Activated CD4-positive, alpha-beta memory T cell treated with anti-CD3 and anti-CD28 coated beads, Interleukin-2, amount 10 ng/mL, durations not matched to agents 7 days and 5 days (primary cell): ENCODE measurements around the gene RAB1A. TPM values are rescaled to one million over a fixed set of nuclear protein-coding genes. Genes with fewer than 3 reads are reported as not detected.

Experiments used
- CTCF ChIA-PET: fragments of 350-600 bp; sonication (Branson Sonifier 250); formaldehyde crosslinking; loops from one replicate; lab custom pipeline; 2021; ENCODE audit warnings: antibody characterized with exemption, inconsistent platforms; lab: Charles Lee
- POLR2A ChIA-PET: fragments of 350-600 bp; sonication (Branson Sonifier 250); formaldehyde crosslinking; loops from one replicate; lab custom pipeline; 2021; ENCODE audit warnings: antibody characterized with exemption; lab: Charles Lee
- DNase-seq: peaks from one replicate; pipeline ENCODE4 v3.0.0-alpha.2; 2020
- H3K27ac Mint-ChIP-seq: one replicate; pipeline ENCODE4 v1.8.0; 2021; ENCODE audit warnings: mild to moderate bottlenecking, mixed read lengths
- H3K27me3 Mint-ChIP-seq: one replicate; pipeline ENCODE4 v1.8.0; 2021; ENCODE audit warnings: mixed read lengths
- H3K36me3 Mint-ChIP-seq: one replicate; pipeline ENCODE4 v1.8.0; 2021; ENCODE audit warnings: low read depth, mixed read lengths
- H3K4me1 Mint-ChIP-seq: one replicate; pipeline ENCODE4 v1.8.0; 2021; ENCODE audit warnings: mixed read lengths
- H3K4me3 Mint-ChIP-seq: one replicate; pipeline ENCODE4 v1.8.0; 2021; ENCODE audit warnings: mild to moderate bottlenecking, mixed read lengths
- H3K9me3 Mint-ChIP-seq: one replicate; pipeline ENCODE4 v1.8.0; 2021; ENCODE audit warnings: mixed read lengths
- total RNA-seq, 2 experiments: library from RNA; stranded (reverse); gene quantifications; one replicate each; pipeline ENCODE4 v1.2.3, GENCODE V29; 2021

RAB1A gene
- total RNA-seq, 2 experiments from 2014 or later: 74.0 to 74.9 TPM

DNA sequence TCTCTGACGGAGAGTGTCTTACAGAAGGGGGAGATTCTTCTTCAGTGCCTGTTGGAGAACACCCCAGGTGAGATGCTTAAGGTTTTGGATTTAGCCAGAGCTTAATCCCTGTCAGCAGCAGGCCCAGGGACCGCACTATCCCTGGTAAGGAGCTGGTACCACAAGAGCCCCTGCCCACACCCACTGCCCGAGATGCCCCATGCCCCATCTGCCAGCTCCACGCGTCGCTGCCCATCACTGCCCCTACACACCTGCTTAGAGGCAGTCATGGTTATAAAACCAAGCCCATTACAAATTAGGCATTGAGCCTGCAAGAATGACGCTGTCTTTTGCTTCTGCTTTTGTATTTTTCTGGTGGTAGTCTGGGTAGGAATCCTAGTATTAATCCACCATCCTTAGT, 52.0 kb downstream of the RAB1A start:
- no peak for DNase-seq
- Mint-ChIP-seq H3K4me3 (no peak overlapping the region), H3K36me3 (peaks cover 32% of the 10 kb centered on the region), H3K27me3 (no peaks in the 10 kb centered on the region), H3K9me3 (no peaks in the 10 kb centered on the region), H3K4me1 (peaks cover under 1% of the 10 kb centered on the region), H3K27ac (no peak overlapping the region)
- POLR2A ChIA-PET: interaction anchor here (1.4 kb wide), 1 partner anchor 13 kb away, joined by 6 read pairs; no protein-coding TSS in a partner anchor
- CTCF ChIA-PET: no interaction called here

DNA sequence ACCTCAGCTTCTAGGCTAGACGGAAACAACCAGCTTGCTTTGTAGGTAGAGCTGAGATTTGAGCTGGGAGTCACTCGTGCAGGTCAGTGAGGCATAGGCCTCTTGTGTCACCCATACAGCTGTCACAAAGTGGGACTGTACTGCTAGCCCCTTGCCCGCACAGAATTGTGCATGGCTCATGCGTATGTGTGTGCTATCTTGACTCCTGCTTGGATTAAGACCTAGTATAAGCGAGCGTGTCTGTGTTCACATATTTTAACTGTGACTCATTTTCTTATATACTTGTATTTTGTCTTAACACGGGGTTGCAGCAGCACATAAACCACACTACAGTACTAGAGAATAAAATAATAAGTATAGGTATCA, 53.6 kb downstream of the RAB1A start:
- CTCF ChIA-PET: interaction anchor here (0.7 to 3.9 kb wide), 2 partner anchors 12 to 158 kb away, joined by 3 to 18 read pairs; no protein-coding TSS in a partner anchor
- Mint-ChIP-seq H3K36me3 (peaks cover 30% of the 10 kb centered on the region), H3K27me3 (no peaks in the 10 kb centered on the region), H3K4me1 (peaks cover 7% of the 10 kb centered on the region), H3K9me3 (no peaks in the 10 kb centered on the region), H3K4me3 (no peak overlapping the region), H3K27ac (no peak overlapping the region)
- DNase-seq: no peak
- POLR2A ChIA-PET: no interaction called here

- DNase-seq: no peak
- Mint-ChIP-seq H3K9me3 (no peaks in the 10 kb centered on the region), H3K27me3 (no peaks in the 10 kb centered on the region), H3K4me3 (no peak overlapping the region), H3K27ac (no peak overlapping the region), H3K36me3 (peaks cover 27% of the 10 kb centered on the region), H3K4me1 (peaks cover 7% of the 10 kb centered on the region)
- ChIA-PET CTCF (interaction anchor here (0.7 to 3.9 kb wide), 3 partner anchors 11 to 158 kb away, joined by 3 to 18 read pairs (median 3); partner anchors contain the start of gene RAB1A), POLR2A (no interaction called here)
These were observed 54.1 kb downstream of the RAB1A start for GRCh38 chr2:65075605-65076344.

- H3K27me3 Mint-ChIP-seq: no peaks in the 10 kb centered on the region
- no peak for DNase-seq
- ChIA-PET CTCF (interaction anchor here (0.9 to 3.9 kb wide), 3 partner anchors 10 to 498 kb away, joined by 3 to 18 read pairs (median 3); partner anchors contain the start of gene RAB1A), POLR2A (interaction anchor here (1.3 kb wide), 1 partner anchor 152 kb away, joined by 3 read pairs; the partner anchor contains the start of gene ACTR2)
- H3K4me3 Mint-ChIP-seq: no peak overlapping the region
- peaks cover 12% of the 10 kb centered on the region for H3K4me1 Mint-ChIP-seq
- no peaks in the 10 kb centered on the region for H3K9me3 Mint-ChIP-seq
- H3K27ac Mint-ChIP-seq: no peak overlapping the region
- H3K36me3 Mint-ChIP-seq: peaks cover 28% of the 10 kb centered on the region
These were observed 54.7 kb downstream of the RAB1A start for GRCh38 chr2:65075176-65075575.

DNA sequence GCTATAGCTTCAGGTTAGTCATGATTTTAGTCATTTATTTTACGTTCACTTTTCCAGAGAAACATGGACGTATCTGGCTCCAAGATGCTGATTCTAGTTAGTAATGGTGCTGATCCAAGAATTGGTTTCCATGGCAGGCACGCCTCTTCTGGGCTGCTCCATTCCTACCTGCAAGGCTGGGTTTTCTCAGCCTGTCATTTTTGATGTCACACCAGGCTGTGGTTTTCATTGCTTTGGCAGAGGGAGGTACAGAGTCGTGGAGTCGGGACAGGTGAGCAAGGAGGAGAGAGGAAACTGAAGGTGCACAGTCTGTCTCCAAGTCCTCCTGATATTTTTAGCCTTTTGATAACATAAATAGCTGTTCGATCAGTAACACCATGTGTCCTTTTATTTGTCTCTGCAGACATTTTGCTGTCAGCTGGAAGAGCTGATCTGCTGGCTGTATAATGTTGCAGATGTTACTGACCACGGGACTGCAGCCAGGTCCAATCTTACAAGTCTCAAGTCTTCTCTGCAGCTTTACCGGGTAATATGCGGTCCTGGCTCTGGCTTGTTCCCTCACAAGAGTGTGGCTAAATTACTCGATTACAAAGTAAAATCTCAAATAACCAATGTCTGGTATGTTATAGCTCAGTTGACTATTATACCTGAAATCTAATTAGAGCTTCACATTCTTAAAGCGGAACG, 55.9 kb downstream of the RAB1A start:
- POLR2A ChIA-PET: interaction anchor here (1.0 to 1.3 kb wide), 2 partner anchors 114 to 153 kb away, joined by 3 read pairs; partner anchors contain the start of gene ACTR2
- DNase-seq: no peak
- no peak overlapping the region for H3K27ac Mint-ChIP-seq

GRCh38 chr2:65072181-65072970, 57.5 kb downstream of the RAB1A start:
- Mint-ChIP-seq H3K27ac (no peak overlapping the region), H3K36me3 (peaks cover 25% of the 10 kb centered on the region), H3K4me1 (peaks cover 26% of the 10 kb centered on the region), H3K27me3 (no peaks in the 10 kb centered on the region), H3K9me3 (no peaks in the 10 kb centered on the region), H3K4me3 (no peak overlapping the region)
- POLR2A ChIA-PET: no interaction called here
- no peak for DNase-seq
- CTCF ChIA-PET: interaction anchor here (1.9 to 3.9 kb wide), 3 partner anchors 8 to 97 kb away, joined by 4 to 18 read pairs (median 8); no protein-coding TSS in a partner anchor

More for the DNA sequence above, 55.9 kb downstream of the RAB1A start:
- CTCF ChIA-PET: interaction anchor here (0.6 to 3.9 kb wide), 6 partner anchors 9 to 212 kb away, joined by 3 to 18 read pairs (median 3); partner anchors contain the start of gene RAB1A
- Mint-ChIP-seq H3K36me3 (peaks cover 29% of the 10 kb centered on the region), H3K4me1 (peaks cover 14% of the 10 kb centered on the region), H3K9me3 (no peaks in the 10 kb centered on the region), H3K27me3 (no peaks in the 10 kb centered on the region), H3K4me3 (no peak overlapping the region)

GRCh38 chr2:65071499-65072180, 58.3 kb downstream of the RAB1A start:
- peaks cover 23% of the 10 kb centered on the region for H3K36me3 Mint-ChIP-seq
- H3K27me3 Mint-ChIP-seq: no peaks in the 10 kb centered on the region
- no peak for DNase-seq
- no peak overlapping the region for H3K27ac Mint-ChIP-seq
- ChIA-PET CTCF (interaction anchor here (0.7 to 2.2 kb wide), 3 partner anchors 87 to 99 kb away, joined by 4 to 8 read pairs (median 4); no protein-coding TSS in a partner anchor), POLR2A (interaction anchor here (1.1 to 1.8 kb wide), 3 partner anchors 12 to 58 kb away, joined by 3 to 7 read pairs (median 3); partner anchors contain the start of genes CEP68 and RAB1A)
- H3K4me3 Mint-ChIP-seq: no peak overlapping the region
- H3K4me1 Mint-ChIP-seq: peaks cover 27% of the 10 kb centered on the region
- no peaks in the 10 kb centered on the region for H3K9me3 Mint-ChIP-seq

GRCh38 chr2:65070856-65071255, 59.0 kb downstream of the RAB1A start:
- peaks cover 28% of the 10 kb centered on the region for H3K4me1 Mint-ChIP-seq

GRCh38 chr2:65070172-65070830, 59.6 kb downstream of the RAB1A start:
- Mint-ChIP-seq H3K36me3 (peaks cover 23% of the 10 kb centered on the region), H3K27ac (peak overlapping the region; percentile 44), H3K4me3 (no peak overlapping the region), H3K4me1 (peaks cover 32% of the 10 kb centered on the region), H3K9me3 (no peaks in the 10 kb centered on the region), H3K27me3 (no peaks in the 10 kb centered on the region)
- POLR2A ChIA-PET: interaction anchor here (0.9 to 3.4 kb wide), 6 partner anchors 15 to 157 kb away, joined by 3 to 13 read pairs (median 4); partner anchors contain the start of genes ACTR2, CEP68 and RAB1A
- CTCF ChIA-PET: interaction anchor here (1.0 to 4.1 kb wide), 3 partner anchors 88 to 116 kb away, joined by 3 to 15 read pairs (median 4); no protein-coding TSS in a partner anchor
- no peak for DNase-seq

More at GRCh38 chr2:65070856-65071255, 59.0 kb downstream of the RAB1A start:
- no peak overlapping the region for H3K4me3 Mint-ChIP-seq
- DNase-seq: no peak
- no peak overlapping the region for H3K27ac Mint-ChIP-seq
- H3K36me3 Mint-ChIP-seq: peaks cover 23% of the 10 kb centered on the region
- ChIA-PET POLR2A (interaction anchor here (0.9 to 1.8 kb wide), 5 partner anchors 11 to 157 kb away, joined by 3 to 7 read pairs (median 3); partner anchors contain the start of genes ACTR2, CEP68 and RAB1A), CTCF (interaction anchor here (0.7 to 4.1 kb wide), 4 partner anchors 88 to 100 kb away, joined by 4 to 15 read pairs (median 6); no protein-coding TSS in a partner anchor)
- no peaks in the 10 kb centered on the region for H3K27me3 Mint-ChIP-seq
- H3K9me3 Mint-ChIP-seq: no peaks in the 10 kb centered on the region

- CTCF ChIA-PET: interaction anchor here (1.0 to 4.1 kb wide), 2 partner anchors 100 to 117 kb away, joined by 3 to 15 read pairs; no protein-coding TSS in a partner anchor
- no peaks in the 10 kb centered on the region for H3K27me3 Mint-ChIP-seq
- peaks cover 40% of the 10 kb centered on the region for H3K4me1 Mint-ChIP-seq
- H3K4me3 Mint-ChIP-seq: no peak overlapping the region
- H3K36me3 Mint-ChIP-seq: peaks cover 23% of the 10 kb centered on the region
- POLR2A ChIA-PET: interaction anchor here (1.8 to 3.4 kb wide), 2 partner anchors 60 to 100 kb away, joined by 4 to 13 read pairs; partner anchors contain the start of gene RAB1A
- no peak for DNase-seq
- H3K9me3 Mint-ChIP-seq: no peaks in the 10 kb centered on the region
- no peak overlapping the region for H3K27ac Mint-ChIP-seq
These were observed 60.5 kb downstream of the RAB1A start for GRCh38 chr2:65069439-65069824.
